Bronchial epithelial cell (primary cell): Measurements from ENCODE around the gene HIPK1. TPM values are rescaled to one million over a fixed set of nuclear protein-coding genes. Genes with fewer than 3 reads are reported as not detected.
"Not testable (repeated sequence)": the region's sequence is repeated elsewhere in the genome, so short reads cannot be mapped to it uniquely, and the experiment has no call there.

ENCODE experiments used
- DNase-seq: peaks from one replicate; pipeline ENCODE4 v3.0.0-alpha.2; 2010; ENCODE audit warnings: low read depth
- FAIRE-seq: peaks from 2 replicates; lab custom pipeline; 2011; peaks lifted over from hg19 to GRCh38; lab: Jason Lieb, UNC
- H3K27me3 ChIP-seq: 2 replicates; pipeline ENCODE4 v1.5.1; 2011; ENCODE audit warnings: low read length; ENCODE audit not compliant: control insufficient read depth, insufficient read depth
- H3K36me3 ChIP-seq: 2 replicates; pipeline ENCODE4 v1.5.1; 2011; ENCODE audit warnings: low read length; ENCODE audit not compliant: control insufficient read depth, insufficient read depth
- H3K4me3 ChIP-seq: 2 replicates; pipeline ENCODE4 v1.5.1; 2011; ENCODE audit warnings: mild to moderate bottlenecking, low read depth, low read length, control low read depth
- CTCF ChIP-seq: IDR thresholded peaks from 2 replicates; pipeline ENCODE4 v1.5.1; 2011; ENCODE audit warnings: mild to moderate bottlenecking, moderate library complexity, low read length, control low read depth, inconsistent platforms; ENCODE audit not compliant: insufficient read depth, severe bottlenecking
- total RNA-seq: library from RNA; depleted of rRNA; stranded (reverse); fragments of >200 nt; gene quantifications from 2 replicates; pipeline ENCODE4 v1.2.1, GENCODE V29; 2014

Gene HIPK1
- total RNA-seq, 1 donor from 2014 or later = 18.7 TPM

- no peak for TF ChIP-seq CTCF
- no peak for DNase-seq
- Histone ChIP-seq H3K27me3 (no peaks in the 10 kb centered on the region), H3K36me3 (no peaks in the 10 kb centered on the region), H3K4me3 (no peak overlapping the region)
- FAIRE-seq = no peak
These were observed 70.7 kb downstream of the HIPK1 start for GRCh38 chr1:113999799-114000198.

DNA sequence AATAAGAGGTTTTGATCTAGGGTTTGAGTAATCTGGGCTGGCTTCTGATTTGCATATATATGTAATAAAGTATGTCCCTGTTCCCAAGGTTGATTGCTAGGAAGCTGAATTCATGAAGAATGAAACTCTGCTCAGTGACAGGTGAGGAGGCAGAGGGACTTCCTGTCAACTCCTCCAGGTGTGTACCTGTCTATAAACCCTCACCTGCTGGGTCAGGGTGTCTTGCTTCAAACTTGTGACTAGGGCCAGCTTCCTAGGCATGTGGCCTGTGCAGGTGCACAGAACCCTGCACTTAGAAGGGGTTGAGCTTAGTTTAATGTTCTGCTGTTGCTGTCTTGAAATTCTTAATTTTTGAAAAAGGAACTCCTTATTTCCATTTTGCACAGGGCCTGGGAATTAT is 71.3 kb downstream of the HIPK1 start:
- no peaks in the 10 kb centered on the region for H3K27me3 ChIP-seq
- no peak overlapping the region for H3K4me3 ChIP-seq
- FAIRE-seq (no peak), DNase-seq (no peak)
- H3K36me3 ChIP-seq = no peaks in the 10 kb centered on the region
- no peak for TF ChIP-seq CTCF

GRCh38 chr1:114002492-114003239 is 73.5 kb downstream of the HIPK1 start:
- H3K36me3 ChIP-seq = no peaks in the 10 kb centered on the region
- no peak for TF ChIP-seq CTCF
- no peaks in the 10 kb centered on the region for H3K27me3 ChIP-seq
- peak; percentile 7 for FAIRE-seq
- DNase-seq = no peak
- no peak overlapping the region for H3K4me3 ChIP-seq

GRCh38 chr1:114003431-114003830 is 74.3 kb downstream of the HIPK1 start:
- H3K36me3 ChIP-seq = no peaks in the 10 kb centered on the region
- no peak overlapping the region for H3K4me3 ChIP-seq
- FAIRE-seq (no peak), DNase-seq (no peak)
- no peak for TF ChIP-seq CTCF
- H3K27me3 ChIP-seq = no peaks in the 10 kb centered on the region

DNA sequence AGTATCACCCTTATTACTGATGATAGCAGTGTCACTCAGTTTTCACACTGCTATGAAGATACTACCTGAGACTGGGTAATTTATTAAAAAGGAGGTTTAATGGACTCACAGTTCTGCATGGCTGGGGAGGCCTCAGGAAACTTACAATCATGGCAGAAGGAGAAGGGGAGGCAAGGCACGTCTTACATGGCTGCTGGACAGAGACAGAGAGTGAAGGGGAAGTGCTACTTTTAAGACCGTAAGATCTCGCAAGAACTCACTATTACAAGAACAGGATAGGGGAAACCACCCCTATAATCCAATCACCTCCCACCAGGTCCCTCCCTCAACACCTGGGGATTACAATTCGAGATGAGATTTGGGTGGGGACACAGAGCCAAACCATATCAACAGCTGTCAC is 77.7 kb downstream of the HIPK1 start:
- H3K36me3 ChIP-seq, H3K27me3 ChIP-seq, DNase-seq, H3K4me3 ChIP-seq, FAIRE-seq: not testable (repeated sequence)

DNA sequence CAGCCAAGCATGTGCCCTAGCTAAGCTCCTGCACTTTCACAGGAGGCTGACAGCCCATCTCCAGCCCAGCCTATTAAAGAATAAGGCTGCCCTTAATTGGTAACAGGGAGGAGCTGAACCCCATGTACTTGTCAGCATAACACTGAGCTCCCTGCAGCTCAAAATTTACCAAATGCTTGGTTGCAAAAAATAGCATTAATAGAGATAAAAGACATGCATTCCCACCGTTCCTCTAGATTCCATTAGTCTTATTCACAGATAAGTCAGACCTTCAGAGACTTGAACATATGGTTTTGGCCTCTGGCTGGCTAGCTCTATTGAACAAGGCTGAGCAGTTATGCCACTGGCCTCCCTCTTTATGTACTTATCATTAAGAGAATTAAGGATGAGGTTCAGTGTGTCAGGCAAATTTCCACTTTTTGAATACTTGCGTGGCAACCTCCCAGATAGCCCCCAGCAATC is 79.4 kb downstream of the HIPK1 start:
- no peak for TF ChIP-seq CTCF
- no peak for FAIRE-seq
- no peak for DNase-seq
- Histone ChIP-seq H3K27me3 (no peaks in the 10 kb centered on the region), H3K36me3 (no peaks in the 10 kb centered on the region), H3K4me3 (no peak overlapping the region)
